ENCODE data around the gene CDIPT. TPM values are rescaled to one million over a fixed set of nuclear protein-coding genes. Genes with fewer than 3 reads are reported as not detected.

CDIPT gene
- total and polyA plus RNA-seq, 11 donors: 57.5 to 143 (median 76.3) TPM

- Histone ChIP-seq H3K4me1 (peaks cover 0 to 7% (median 0%) of the 10 kb centered on the region in 12 donors), H3K9me3 (no peaks in the 10 kb centered on the region), H3K4me3 (no peak overlapping the region), H3K27me3 (no peaks in the 10 kb centered on the region), H3K36me3 (peaks cover 0 to 19% (median 16%) of the 10 kb centered on the region in 9 donors), H3K27ac (no peak overlapping the region)
- intact Hi-C loops (cut with DNase I): loop anchor here in 1 of 10 donors (10.0 kb wide), 1 partner anchor 60 kb away; no protein-coding TSS in a partner anchor
- TF ChIP-seq POLR2A (IDR thresholded peaks at IDR 0.05): no peak
- DNase-seq: no peak
- ATAC-seq: no peak
- WGBS, 4 donors: 92 to 95% (median 93%) methylated on average over 5 of the region's 5 CpGs
Measured at GRCh38 chr16:29854520-29855100, 8.4 kb downstream of the CDIPT start.

- peaks cover 0 to 10% (median 4%) of the 10 kb centered on the region in 9 donors for H3K36me3 ChIP-seq
- TF ChIP-seq POLR2A (IDR thresholded peaks at IDR 0.05): peak in 1 of 2 donors; percentile 24
- TF ChIP-seq CTCF (IDR thresholded peaks at IDR 0.05): no peak
- H3K9me3 ChIP-seq: no peaks in the 10 kb centered on the region
- DNase-seq (peak in 3 of 5 donors; percentile 42 to 47 (median 46)), ATAC-seq (peak; percentile 24 to 80 (median 50))
- intact Hi-C loops (cut with DNase I): loop anchor here in 1 of 10 donors (10.0 kb wide), 1 partner anchor 62 kb away; no protein-coding TSS in a partner anchor
- peak overlapping the region in 4 of 12 donors; percentile 6 to 25 (median 10) for H3K4me3 ChIP-seq
- H3K27ac ChIP-seq: peak overlapping the region; percentile 6 to 70 (median 52)
- H3K4me1 ChIP-seq: peaks cover 0 to 7% (median 0%) of the 10 kb centered on the region in 12 donors
- WGBS, 4 donors: 42 to 50% (median 43%) methylated on average over 7 of the region's 7 CpGs
- no peaks in the 10 kb centered on the region for H3K27me3 ChIP-seq
Measured at GRCh38 chr16:29852654-29853053, 10.4 kb downstream of the CDIPT start.

- Histone ChIP-seq H3K36me3 (peaks cover 0 to 27% (median 21%) of the 10 kb centered on the region in 9 donors), H3K9me3 (no peaks in the 10 kb centered on the region), H3K27me3 (no peaks in the 10 kb centered on the region), H3K4me3 (no peak overlapping the region), H3K4me1 (peaks cover 0 to 7% (median 0%) of the 10 kb centered on the region in 12 donors), H3K27ac (no peak overlapping the region)
- intact Hi-C loops (cut with DNase I): loop anchor here in 2 of 10 donors (2.0 to 10.0 kb wide), 2 partner anchors 30 to 64 kb away; partner anchors contain the start of gene MVP (in 1 of the 2)
- WGBS, 4 donors: 91 to 98% (median 95%) methylated on average over 3 of the region's 3 CpGs
- TF ChIP-seq CTCF (IDR thresholded peaks at IDR 0.05): no peak
- TF ChIP-seq POLR2A (IDR thresholded peaks at IDR 0.05): no peak
- ATAC-seq (no peak), DNase-seq (no peak)
Measured at GRCh38 chr16:29850998-29851397, 12.0 kb downstream of the CDIPT start.

GRCh38 chr16:29849505-29849904, 13.5 kb downstream of the CDIPT start:
- no peak overlapping the region for H3K27ac ChIP-seq
- no peak overlapping the region for H3K4me3 ChIP-seq
- ATAC-seq: no peak
- peaks cover 0 to 42% (median 36%) of the 10 kb centered on the region in 9 donors for H3K36me3 ChIP-seq
- intact Hi-C loops (cut with DNase I): loop anchor here in 5 of 10 donors (5.0 to 10.0 kb wide), 4 partner anchors 37 to 155 kb away; partner anchors contain the start of genes PRRT2 (in 3 of the 5) and KIF22 (in 1 of the 5)
- H3K9me3 ChIP-seq: no peaks in the 10 kb centered on the region
- 63 to 74% (median 66%) methylated on average over 5 of the region's 5 CpGs for WGBS, 4 donors
- no peak for DNase-seq
- H3K4me1 ChIP-seq: peaks cover 0 to 7% (median 0%) of the 10 kb centered on the region in 12 donors
- no peaks in the 10 kb centered on the region for H3K27me3 ChIP-seq
- TF ChIP-seq CTCF (IDR thresholded peaks at IDR 0.05) (no peak), POLR2A (IDR thresholded peaks at IDR 0.05) (no peak)

All from heart left ventricle (tissue), 16 donors.